NCI-H2029 treated with DMSO at 0.1 percent for 48 hours (cell line): Measurements from ENCODE around the gene MANF.
"Not testable (repeated sequence)": the region's sequence is repeated elsewhere in the genome, so short reads cannot be mapped to it uniquely, and the experiment has no call there.

ENCODE experiments used
- DNase-seq: peaks from one replicate; lab custom pipeline; 2025; lab: John Stamatoyannopoulos, UW

MANF gene

DNA sequence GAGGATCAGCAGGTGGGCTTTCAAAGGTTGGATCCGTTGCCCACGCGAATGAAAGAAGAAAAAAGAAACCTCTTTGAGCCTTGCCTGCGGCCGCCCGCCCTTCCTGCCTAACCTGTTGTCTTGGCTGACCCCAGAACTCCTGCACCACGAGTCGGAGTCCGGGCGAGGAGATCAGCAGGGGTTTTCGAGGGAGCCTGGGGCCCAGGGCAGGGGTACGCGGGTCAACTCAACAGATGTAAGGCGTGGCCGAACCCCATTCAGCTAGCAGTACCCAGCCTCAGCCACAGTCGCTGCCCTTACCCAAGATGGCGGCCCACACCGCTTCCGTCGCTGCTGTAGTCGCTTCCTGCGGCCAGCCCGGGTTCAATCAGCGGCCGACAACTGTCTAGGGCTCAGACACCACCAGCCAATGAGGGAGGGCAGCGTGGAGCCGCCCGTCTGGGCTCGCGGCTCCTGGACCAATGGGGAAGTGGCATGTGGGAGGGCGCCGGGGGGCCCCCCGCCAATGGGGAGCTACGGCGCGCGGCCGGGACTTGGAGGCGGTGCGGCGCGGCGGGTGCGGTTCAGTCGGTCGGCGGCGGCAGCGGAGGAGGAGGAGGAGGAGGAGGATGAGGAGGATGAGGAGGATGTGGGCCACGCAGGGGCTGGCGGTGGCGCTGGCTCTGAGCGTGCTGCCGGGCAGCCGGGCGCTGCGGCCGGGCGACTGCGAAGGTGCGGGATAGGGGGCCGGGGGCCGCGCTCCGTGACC is at the start of gene MANF:
MANF (plus strand) TSS at position 566 of the 748 bp plus-strand sequence; CDS start at position 618, 52 bp downstream.
- DNase-seq, result peak; percentile 46

DNA sequence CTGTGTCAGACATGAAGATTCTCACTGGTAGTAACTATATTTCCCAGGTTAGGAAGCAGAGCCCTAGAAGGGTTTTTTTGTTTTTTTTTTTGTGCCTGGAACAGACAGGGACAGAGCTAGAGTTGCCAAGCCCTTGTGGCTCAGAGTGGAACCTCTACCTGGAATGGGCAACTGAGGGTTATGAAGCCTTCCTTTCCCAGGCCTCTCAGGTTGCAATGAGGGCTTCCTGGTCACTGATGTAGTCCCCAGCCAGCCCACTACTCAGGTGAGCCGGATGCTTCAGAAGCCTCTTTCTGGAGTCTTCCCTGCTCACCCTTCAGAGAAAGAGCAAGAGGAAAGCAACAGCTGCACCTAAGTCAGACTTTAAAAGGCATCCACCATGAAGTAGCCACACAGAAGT is 48.8 kb upstream of the MANF start:
- DNase-seq, result no peak

DNA sequence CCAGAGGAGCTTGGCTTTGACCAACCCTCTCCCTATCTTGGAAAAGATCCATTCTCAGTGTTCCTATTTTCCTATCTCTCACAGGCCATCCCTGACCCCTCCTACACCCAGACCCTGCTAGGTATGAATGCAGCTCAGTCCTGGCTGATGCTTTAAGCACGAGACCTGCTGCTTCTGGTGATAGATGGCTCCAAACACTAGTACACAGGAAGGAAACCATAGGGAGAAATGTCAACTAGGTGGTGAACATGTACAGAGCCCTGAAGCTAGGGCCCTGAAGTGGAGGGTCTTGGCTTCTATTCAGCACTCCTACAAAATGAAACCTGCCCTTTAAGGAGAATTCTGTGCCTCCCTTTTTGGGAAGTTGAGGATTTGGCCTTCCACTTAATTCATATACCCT is 47.4 kb upstream of the MANF start:
- DNase-seq, result no peak

DNA sequence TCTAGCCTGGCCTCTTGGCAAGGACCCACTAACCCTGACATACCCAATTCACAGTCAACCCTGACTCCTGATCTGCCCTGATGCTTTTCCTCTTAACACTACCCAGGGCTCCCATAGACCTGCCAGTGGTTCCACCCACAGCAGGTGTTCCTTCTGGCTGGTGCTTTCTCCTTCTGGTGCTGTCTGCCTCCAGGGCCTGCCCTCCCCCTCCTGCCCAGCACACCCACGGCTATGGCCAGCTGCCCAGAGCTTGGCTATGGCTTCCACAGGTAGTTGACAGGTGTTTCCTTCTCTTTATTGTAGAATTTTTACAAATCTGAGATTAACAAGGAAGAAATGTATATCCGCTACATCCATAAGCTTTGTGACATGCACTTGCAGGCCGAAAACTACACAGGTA is 46.5 kb upstream of the MANF start:
- peak; percentile 46 for DNase-seq

DNA sequence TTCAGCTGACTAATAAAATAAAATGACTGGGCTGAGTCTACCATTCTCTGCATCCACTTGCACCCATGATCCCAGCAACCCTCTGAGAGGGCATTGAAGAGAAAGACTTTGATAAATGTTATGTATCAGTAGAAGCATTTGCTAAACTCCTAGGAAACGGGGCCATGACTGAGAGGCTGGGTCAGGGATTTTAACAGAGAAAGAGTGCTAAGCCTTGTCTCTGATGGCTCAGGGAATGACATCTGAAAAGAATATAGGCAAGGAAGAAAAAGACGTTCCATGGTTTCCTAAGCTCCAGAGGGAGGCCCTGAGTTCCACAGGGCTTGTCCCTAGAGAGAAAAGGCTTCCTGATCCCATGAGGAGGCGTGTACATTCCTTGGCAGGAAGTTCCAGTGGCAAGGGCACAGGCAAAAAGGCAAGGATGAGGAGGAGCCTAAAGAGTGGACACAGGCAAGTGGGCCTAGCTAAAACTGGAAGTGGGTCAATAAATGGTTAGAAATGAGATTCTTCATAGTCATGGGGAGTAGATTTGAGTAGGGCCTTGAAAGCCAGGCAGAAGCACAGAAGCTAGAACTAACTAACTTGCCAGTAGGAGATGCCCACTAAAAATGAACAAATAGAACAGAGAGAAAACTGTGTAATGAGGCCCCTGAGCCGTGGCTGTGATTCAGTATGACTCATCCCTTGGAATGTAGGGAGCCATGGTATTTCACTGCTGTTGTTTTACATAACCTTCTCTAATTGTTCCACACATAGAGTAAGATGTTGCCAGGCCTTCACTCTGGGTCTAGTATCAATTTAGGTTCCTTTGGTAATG is 44.9 kb upstream of the MANF start:
- DNase-seq, result no peak

DNA sequence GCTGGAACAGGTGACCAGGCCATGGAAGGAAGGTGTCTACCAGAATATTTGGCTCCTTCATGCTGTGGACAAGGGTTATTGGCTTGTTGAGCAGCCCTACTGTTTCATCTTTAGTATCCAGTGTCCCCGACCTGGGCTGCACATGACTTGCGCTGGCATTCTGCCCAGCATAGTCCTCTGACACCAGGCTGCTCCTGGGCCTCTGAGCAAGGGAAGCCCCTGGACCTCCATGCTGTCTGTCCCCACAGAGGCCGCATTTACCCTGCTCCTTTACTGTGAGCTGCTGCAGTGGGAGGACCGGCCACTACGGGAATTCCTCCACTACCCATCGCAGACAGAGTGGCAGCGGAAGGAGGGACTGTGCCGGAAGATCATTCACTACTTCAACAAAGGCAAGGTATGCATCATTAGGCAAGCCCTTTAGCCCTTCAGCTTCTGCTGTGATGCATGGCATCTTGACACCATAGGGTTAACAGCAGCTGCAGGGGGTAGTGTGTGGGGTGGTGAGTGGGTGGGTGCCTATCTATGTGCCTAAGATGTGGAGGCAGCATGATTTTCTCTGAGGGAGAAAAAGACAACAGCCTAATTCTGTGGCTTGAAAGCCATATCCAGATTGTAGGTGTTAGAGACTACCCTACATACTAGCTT is 44.0 kb upstream of the MANF start:
- no peak for DNase-seq

DNA sequence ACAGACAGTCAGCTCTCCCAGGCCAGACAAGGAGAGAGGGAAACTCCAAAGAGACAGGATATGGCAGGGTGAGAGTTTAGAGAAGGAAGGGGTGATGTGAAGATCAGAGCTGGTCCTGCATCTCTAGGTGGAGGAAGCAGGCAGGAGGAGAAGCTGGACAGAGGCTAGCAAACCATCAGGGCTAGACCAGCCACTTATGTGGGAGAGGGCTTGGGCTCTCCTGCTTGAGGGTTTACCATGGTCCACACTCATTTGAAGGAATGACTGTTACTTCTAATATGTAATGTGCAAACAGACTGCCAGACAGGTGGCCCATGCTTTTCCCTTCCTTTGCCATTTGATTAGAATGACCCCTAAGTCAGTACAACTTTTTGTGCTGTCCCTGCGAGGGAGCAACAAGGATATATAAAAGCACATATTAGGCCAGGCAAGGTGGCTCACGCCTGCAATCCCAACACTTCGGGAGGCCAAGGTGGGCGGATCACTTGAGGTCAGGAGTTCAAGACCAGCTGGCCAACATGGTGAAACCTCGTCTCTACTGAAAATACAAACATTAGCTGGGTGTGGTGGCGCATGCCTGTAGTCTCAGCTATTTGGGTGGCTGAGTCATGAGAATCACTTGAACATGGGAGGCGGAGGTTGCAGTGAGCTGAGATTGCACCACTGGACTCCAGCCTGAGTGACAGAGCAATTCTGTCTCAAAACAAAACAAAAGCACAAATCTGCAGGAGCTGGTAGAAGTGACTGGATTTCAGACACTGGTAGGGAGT is 41.0 kb upstream of the MANF start:
- DNase-seq, result no peak

DNA sequence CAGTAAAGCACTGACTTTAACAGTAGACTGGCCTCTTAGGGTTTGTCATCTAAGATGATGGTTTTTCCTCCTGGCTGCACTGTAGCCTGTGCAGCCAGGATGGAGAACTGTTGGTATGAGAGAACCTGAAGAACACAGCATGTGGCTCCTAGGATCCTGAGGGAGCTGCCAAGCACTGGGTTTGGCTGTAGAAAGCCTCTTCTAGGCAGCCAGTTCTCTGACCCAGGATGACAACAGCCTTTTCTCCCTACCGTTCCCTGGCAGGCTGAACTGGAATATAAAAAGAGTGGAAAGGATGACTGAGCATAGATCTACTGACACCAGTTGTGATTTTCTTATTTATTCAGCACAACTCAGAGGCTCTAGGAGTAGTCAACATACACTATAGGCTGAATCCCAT is 34.3 kb upstream of the MANF start:
- no peak for DNase-seq

DNA sequence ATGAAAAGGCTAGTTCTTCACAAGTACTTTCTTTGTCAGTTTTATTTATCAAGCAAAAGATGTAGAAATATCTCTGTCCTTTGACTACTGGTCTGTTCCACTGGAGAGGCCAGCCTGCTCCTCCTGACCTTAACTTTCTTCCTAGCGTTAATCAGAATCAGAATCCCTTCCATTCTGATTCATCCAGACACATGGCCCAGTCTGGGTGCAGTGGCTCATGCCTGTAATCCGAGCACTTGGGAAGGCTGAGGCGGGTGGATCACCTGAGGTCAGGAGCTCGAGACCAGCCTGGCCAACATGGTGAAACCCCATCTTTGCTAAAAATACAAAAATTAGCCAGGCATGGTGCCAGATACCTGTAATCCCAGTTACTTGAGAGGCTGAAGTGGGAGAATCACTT is 32.0 kb upstream of the MANF start:
- no peak for DNase-seq

DNA sequence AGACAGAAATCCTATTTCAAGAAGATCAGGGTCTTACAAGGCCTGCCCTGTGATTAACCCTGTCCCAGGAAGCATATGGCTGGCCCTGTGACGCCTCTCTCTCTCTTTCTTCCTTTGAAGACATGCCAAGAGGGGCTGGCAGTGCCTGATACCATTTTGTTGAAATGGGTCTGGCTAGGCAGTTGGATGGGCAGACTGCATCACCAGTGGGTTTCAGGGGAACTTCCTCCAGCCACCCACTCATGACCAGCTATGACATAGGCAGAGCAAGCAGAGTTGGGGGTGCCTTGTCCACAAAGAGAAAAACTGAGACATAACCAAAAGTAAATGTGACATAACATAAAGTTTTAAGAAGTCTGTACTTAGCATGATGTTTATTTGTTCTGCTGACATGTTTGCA is 31.4 kb upstream of the MANF start:
- DNase-seq, result no peak

DNA sequence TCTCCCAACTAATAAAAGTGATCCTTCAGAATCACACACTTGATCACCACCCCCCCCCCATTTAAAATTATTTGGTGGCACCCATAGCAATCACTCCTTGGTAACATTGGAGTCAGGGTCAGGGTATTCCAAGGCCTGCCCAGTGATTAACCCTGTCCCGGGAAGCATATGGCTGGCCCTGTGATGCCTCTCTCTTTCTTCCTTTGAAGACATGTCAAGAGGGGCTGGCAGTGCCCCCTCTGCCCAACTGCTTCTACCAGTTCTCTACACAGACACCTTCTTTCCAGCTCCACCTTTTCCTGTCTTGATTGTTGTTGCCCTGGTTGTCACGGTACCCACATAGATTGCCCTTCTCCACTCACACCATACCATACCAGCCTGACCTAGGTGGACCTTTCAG is 30.9 kb upstream of the MANF start:
- DNase-seq, result no peak

DNA sequence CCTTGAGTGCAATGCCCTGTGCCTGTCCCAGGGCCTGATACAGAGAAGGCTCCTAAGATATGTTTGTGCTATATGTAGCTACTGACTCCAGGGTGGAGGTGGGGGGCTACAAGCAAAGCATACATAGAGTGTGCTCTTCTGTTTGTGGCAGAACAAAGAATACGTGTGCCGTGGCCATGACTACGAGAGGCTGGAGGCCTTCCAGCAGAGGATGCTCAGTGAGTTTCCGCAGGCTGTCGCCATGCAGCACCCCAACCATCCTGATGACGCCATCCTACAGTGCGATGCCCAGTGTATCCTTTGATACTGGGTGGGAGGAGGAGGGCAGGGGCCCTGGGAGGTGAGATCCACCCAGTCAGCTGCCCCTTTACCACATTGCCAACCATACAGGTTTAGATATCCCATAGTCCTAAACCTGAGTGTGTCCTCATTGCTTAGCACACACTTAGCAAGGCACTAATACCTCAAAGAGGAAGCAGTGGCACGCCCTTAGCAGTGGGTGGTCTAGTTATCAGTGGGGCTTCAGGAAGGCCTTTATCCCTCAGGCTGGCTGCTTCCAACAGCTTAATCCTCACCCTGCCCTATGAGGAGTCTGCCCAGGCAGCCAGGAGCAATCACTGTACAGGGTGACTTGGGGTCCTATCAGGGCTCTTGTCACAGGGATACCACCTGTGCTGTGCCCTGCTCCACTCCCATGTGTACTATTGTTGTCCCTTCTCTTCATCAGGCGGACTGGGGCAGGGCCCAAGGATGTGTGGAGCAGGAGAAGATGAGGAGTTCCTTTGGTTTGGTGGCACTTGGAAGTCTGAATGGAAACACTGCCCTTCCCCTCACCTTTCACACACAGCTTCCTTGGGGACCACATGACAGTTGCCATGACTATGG is 30.1 kb upstream of the MANF start:
- no peak for DNase-seq

DNA sequence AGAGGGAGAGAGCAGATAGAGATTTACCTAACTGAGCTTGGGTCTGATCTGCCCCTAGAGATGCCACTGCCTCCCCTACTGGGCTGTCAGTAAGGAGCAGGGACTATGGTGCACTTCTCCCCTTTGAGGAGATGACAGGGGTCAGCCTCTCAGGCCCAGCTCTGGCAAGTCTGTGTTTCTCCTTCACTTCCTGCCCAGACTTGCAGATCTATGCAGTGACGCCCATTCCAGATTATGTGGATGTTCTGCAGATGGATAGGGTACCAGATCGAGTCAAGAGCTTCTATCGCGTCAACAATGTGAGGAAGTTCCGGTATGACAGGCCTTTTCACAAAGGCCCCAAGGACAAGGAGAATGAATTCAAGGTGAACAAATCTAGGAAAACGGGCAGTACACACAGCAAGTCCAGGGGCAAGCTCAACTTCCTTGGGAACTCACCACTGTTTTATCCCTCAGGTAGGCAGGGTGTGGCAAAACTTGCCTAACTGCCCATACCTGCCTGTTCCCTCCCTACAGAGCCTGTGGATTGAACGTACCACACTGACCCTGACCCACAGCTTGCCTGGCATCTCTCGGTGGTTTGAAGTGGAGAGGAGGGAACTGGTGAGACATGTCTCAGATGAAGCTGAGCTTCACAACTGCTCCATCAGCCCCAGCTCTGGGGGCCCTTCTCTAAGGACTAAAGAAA is 29.1 kb upstream of the MANF start:
- no peak for DNase-seq

DNA sequence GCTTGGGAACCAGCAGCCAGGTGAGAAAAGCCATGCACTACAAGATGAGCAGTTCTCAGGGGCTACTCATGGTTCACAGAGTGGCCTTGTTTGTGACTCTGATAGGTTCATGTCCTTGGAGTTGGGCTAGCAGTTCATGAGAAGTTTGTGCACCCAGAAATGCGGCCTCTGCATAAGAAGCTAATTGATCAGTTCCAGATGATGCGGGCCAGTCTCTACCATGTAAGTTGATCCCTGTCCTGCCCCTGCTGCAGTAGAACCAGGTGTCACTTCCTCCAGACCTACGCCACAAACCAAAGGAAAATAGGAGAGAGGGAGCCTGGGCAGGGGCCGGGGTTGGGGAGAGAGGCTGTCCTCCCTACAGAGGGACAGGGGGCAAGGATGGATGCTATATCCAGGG is 27.2 kb upstream of the MANF start:
- DNase-seq, result no peak

DNA sequence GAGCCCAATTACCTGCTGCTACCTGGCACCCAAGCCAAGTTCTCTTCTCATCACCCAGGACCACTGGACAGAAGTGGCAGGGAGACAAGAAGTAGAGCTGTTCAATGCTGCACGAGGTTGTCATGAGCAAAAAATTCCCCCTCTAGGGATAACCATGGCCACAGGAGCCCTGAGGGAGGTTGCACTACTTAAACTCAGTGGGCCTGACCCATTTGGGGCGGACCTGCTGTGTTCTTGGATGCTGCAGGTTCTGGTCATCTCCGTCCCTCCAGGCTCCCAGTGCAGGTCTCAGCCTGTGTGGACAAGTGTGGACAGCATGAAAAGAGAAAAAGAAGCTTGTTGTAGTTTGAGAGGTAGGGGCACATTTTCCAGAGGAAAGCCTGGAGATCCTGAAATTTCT is 26.1 kb upstream of the MANF start:
- no peak for DNase-seq

DNA sequence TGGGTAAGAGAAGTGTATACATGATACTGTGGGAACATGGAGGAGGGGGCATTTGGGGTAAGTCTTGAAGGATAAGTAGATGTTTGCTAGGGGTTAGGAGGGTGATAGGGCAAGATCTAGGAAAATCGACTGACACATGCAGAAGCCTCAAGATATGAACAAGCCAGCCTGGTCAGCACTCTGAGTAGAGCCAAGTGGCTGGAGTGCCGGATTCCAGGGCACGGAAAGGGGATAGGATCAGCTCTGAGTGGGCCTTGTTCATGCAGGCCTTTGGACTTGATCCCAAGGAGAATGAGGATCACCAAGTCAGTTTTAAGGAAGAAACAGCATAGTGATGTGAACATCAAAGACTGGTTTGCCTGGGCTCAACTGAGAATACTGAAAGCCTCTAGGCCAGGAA is 24.3 kb upstream of the MANF start:
- DNase-seq, result no peak

DNA sequence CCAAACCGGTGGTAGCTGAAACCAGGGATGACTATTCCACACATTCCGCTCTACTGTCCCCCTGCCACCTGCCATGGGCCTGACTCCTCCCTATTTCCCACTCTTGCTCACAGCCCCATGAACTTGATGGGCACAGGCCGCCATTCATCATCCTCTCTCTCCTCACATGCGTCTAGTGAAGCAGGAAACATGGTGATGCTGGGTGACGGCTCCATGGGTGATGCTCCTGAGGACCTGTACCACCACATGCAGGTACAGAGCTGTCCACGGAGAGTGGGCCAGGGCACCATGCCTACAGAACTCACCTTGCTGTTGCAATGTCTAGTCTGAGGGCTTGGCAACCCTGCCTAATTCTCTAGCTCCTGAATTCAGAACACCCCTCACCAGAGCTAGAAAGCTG is 23.3 kb upstream of the MANF start:
- no peak for DNase-seq

DNA sequence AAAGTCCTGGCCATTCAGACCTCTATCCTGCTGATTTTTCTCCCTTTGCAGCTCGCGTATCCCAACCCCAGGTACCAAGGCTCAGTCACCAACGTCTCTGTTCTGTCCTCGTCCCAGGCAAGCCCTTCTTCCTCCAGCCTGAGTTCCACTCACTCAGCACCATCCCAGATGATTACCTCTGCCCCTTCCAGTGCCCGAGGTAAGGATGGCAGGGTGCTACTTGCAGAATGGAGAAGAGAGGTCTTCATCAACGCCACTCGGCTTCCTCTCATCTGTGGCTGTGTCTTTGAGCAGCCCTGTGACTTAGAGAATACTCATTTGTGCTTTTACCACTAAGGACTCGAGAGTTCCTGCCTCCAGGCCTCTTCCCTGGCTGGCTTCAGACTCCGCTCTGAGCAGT is 22.6 kb upstream of the MANF start:
- no peak for DNase-seq

DNA sequence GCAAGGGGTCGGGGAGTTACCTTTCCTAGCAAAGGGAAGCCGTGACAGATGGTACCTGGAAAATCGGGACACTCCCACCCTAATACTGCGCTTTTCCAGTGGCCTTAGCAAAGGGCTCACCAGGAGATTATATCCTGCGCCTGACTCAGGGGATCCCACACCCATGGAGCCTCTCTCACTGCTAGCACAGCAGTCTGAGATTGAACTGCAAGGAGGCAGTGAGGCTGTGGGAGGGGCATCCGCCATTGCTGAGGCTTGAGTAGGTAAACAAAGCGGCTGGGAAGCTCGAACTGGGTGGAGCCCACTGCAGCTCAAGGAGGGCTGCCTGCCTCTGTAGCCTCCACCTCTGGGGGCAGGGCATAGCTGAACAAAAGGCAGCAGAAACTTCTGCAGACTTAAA is 16.8 kb upstream of the MANF start:
- DNase-seq, result not testable (repeated sequence)

DNA sequence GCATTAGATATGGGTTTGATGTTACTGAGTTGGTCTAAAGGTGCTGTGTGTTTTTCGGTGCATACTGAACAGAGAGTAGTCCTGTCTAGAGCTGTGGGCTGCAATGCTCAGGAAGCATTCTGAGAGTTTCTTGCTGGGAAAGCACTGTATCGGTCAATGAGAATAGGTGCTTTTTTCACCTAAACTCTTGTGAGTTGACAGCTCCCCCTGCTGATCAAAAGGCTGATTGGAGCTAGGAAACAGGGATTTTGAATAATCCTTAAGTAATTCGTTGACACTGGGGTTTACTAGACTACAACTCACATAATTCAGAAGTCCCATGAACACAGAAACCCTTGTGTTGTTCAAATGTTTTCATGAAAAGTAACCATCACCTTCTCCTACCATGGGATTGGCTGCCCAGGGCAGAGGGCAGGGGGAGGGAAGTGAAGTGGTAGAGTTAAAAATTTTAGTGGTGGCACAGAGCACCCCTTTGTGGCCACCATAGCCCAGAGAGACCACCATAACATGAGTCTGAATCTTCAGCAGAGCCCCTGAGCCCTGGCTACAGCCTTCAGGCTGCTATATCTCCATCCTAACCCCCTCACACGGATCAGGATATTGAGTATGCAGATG is 13.0 kb upstream of the MANF start:
- DNase-seq, result no peak
